Ishikawa (cell line): Measurements from ENCODE around the gene RELN.

Source experiments
- CEBPB ChIP-seq: IDR thresholded peaks from 2 replicates; pipeline ENCODE4 v1.6.1; 2012
- CREB1 ChIP-seq: IDR thresholded peaks from 2 replicates; pipeline ENCODE4 v1.6.1; 2012; ENCODE audit warnings: low read depth
- EGR1 ChIP-seq: IDR thresholded peaks from 2 replicates; pipeline ENCODE4 v1.6.1; 2012
- EP300 ChIP-seq: IDR thresholded peaks from 2 replicates; pipeline ENCODE4 v1.6.1; 2012; ENCODE audit warnings: borderline replicate concordance
- FOXM1 ChIP-seq: IDR thresholded peaks from 2 replicates; pipeline ENCODE4 v1.6.1; 2012; ENCODE audit warnings: low read depth, borderline replicate concordance
- NFIC ChIP-seq: IDR thresholded peaks from 2 replicates; pipeline ENCODE4 v1.6.1; 2012
- RAD21 ChIP-seq: IDR thresholded peaks from 2 replicates; pipeline ENCODE4 v1.6.1; 2012; ENCODE audit warnings: low read depth
- TAF1 ChIP-seq: IDR thresholded peaks from 2 replicates; pipeline ENCODE4 v1.6.1; 2012; ENCODE audit warnings: low read depth, mild to moderate bottlenecking
- TCF12 ChIP-seq: IDR thresholded peaks from 2 replicates; pipeline ENCODE4 v1.6.1; 2012; ENCODE audit warnings: low read depth
- YY1 ChIP-seq: IDR thresholded peaks from 2 replicates; pipeline ENCODE4 v1.6.1; 2012; ENCODE audit warnings: low read depth
- TF ChIP-seq, protein P1 (sequence below): IDR thresholded peaks from 2 replicates; pipeline ENCODE4 v1.6.1; 2012
- TF ChIP-seq, protein P2 (sequence below): IDR thresholded peaks from 2 replicates; pipeline ENCODE4 v1.6.1; 2012; ENCODE audit warnings: low read depth, mild to moderate bottlenecking
- TF ChIP-seq, protein P3 (sequence below): IDR thresholded peaks from 2 replicates; pipeline ENCODE4 v1.6.1; 2012

DNA sequence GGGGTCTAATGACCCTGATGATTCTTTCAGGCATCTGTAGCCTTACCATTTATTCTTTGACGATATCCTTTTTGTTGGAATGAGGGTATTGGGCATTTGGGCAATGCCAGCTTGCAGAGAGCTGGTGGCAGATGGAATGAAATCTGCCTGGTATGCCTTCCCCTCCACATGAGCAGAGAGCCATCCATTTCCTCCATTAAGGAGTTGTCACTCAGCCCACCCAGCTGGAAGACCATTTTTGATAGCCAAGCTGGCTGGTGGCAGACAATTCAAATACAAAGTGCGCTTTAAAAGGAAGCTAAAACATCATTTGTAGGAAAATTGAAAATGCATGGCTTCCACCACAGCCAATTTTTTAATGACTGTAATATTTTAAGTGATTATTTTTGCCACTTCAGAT, 303.4 kb downstream of the RELN start:
- TF ChIP-seq CREB1 = no peak
- no peak for TF ChIP-seq TCF12
- TF ChIP-seq EP300 = no peak
- TF ChIP-seq, protein P1, sequence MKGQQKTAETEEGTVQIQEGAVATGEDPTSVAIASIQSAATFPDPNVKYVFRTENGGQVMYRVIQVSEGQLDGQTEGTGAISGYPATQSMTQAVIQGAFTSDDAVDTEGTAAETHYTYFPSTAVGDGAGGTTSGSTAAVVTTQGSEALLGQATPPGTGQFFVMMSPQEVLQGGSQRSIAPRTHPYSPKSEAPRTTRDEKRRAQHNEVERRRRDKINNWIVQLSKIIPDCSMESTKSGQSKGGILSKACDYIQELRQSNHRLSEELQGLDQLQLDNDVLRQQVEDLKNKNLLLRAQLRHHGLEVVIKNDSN = no peak
- TF ChIP-seq CEBPB = no peak
- TF ChIP-seq, protein P2, sequence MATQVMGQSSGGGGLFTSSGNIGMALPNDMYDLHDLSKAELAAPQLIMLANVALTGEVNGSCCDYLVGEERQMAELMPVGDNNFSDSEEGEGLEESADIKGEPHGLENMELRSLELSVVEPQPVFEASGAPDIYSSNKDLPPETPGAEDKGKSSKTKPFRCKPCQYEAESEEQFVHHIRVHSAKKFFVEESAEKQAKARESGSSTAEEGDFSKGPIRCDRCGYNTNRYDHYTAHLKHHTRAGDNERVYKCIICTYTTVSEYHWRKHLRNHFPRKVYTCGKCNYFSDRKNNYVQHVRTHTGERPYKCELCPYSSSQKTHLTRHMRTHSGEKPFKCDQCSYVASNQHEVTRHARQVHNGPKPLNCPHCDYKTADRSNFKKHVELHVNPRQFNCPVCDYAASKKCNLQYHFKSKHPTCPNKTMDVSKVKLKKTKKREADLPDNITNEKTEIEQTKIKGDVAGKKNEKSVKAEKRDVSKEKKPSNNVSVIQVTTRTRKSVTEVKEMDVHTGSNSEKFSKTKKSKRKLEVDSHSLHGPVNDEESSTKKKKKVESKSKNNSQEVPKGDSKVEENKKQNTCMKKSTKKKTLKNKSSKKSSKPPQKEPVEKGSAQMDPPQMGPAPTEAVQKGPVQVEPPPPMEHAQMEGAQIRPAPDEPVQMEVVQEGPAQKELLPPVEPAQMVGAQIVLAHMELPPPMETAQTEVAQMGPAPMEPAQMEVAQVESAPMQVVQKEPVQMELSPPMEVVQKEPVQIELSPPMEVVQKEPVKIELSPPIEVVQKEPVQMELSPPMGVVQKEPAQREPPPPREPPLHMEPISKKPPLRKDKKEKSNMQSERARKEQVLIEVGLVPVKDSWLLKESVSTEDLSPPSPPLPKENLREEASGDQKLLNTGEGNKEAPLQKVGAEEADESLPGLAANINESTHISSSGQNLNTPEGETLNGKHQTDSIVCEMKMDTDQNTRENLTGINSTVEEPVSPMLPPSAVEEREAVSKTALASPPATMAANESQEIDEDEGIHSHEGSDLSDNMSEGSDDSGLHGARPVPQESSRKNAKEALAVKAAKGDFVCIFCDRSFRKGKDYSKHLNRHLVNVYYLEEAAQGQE = no peak
- TF ChIP-seq TAF1 = no peak
- TF ChIP-seq, protein P3, sequence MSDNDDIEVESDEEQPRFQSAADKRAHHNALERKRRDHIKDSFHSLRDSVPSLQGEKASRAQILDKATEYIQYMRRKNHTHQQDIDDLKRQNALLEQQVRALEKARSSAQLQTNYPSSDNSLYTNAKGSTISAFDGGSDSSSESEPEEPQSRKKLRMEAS = no peak
- no peak for TF ChIP-seq NFIC
- no peak for TF ChIP-seq RAD21
- TF ChIP-seq EGR1 = no peak
- no peak for TF ChIP-seq FOXM1
- TF ChIP-seq YY1 = no peak
